Measurements from ENCODE around the gene CREG2.

CREG2 gene

GRCh38 chr2:101387151-101387834 is at the start of gene CREG2:
Gene CREG2, minus strand, starts transcription at chr2:101387503. Its CDS starts 46 bp downstream, at chr2:101387457.
- no peaks in the 10 kb centered on the region for H3K36me3 ChIP-seq (ENCODE audit: insufficient read depth, low read depth, low read length)
- H3K27ac ChIP-seq (ENCODE audit: low read length), result no peak within 1 kb of the TSS
- peak within 1 kb of the TSS; percentile 74 for H3K4me3 ChIP-seq (ENCODE audit: low read length)
- H3K27me3 ChIP-seq (ENCODE audit: insufficient read depth, low read length), result peaks cover 53% of the 10 kb centered on the region
- H3K4me1 ChIP-seq (ENCODE audit: insufficient read depth, low read length), result peaks cover 4% of the 10 kb centered on the region; the same call in 1 of the 2 replicates
- no peaks in the 10 kb centered on the region for H3K9me3 ChIP-seq (ENCODE audit: insufficient read depth, low read depth, low read length)
- no peak within 1 kb of the TSS for H3K9ac ChIP-seq (ENCODE audit: low read depth, low read length)

GRCh38 chr2:101435001-101435862 is 47.9 kb upstream of the CREG2 start:
- no peaks in the 10 kb centered on the region for H3K36me3 ChIP-seq (ENCODE audit: insufficient read depth, low read depth, low read length)
- peak overlapping the region; percentile 28; the same call in 1 of the 2 replicates for H3K4me3 ChIP-seq (ENCODE audit: low read length)
- H3K9ac ChIP-seq (ENCODE audit: low read depth, low read length), result peak overlapping the region; percentile 43; the same call in 1 of the 2 replicates
- peaks cover 9% of the 10 kb centered on the region; the same call in 1 of the 2 replicates for H3K27me3 ChIP-seq (ENCODE audit: insufficient read depth, low read length)
- H3K4me1 ChIP-seq (ENCODE audit: insufficient read depth, low read length), result peaks cover 15% of the 10 kb centered on the region; the same call in 1 of the 2 replicates
- H3K27ac ChIP-seq (ENCODE audit: low read length), result no peak overlapping the region
- H3K9me3 ChIP-seq (ENCODE audit: insufficient read depth, low read depth, low read length), result no peaks in the 10 kb centered on the region

GRCh38 chr2:101433465-101433864 is 46.2 kb upstream of the CREG2 start:
- H3K4me1 ChIP-seq (ENCODE audit: insufficient read depth, low read length), result peaks cover 15% of the 10 kb centered on the region; the same call in 1 of the 2 replicates
- no peak overlapping the region for H3K4me3 ChIP-seq (ENCODE audit: low read length)
- H3K27me3 ChIP-seq (ENCODE audit: insufficient read depth, low read length), result peaks cover 9% of the 10 kb centered on the region; the same call in 1 of the 2 replicates
- no peak overlapping the region for H3K9ac ChIP-seq (ENCODE audit: low read depth, low read length)
- no peaks in the 10 kb centered on the region for H3K36me3 ChIP-seq (ENCODE audit: insufficient read depth, low read depth, low read length)
- H3K9me3 ChIP-seq (ENCODE audit: insufficient read depth, low read depth, low read length), result no peaks in the 10 kb centered on the region
- no peak overlapping the region for H3K27ac ChIP-seq (ENCODE audit: low read length)

GRCh38 chr2:101432411-101433181 is 45.3 kb upstream of the CREG2 start:
- H3K27ac ChIP-seq (ENCODE audit: low read length), result no peak overlapping the region
- no peak overlapping the region for H3K9ac ChIP-seq (ENCODE audit: low read depth, low read length)

GRCh38 chr2:101431486-101431885 is 44.2 kb upstream of the CREG2 start:
- H3K4me1 ChIP-seq (ENCODE audit: insufficient read depth, low read length), result peaks cover 15% of the 10 kb centered on the region; the same call in 1 of the 2 replicates

More at GRCh38 chr2:101432411-101433181, 45.3 kb upstream of the CREG2 start:
- Histone ChIP-seq H3K9me3 (ENCODE audit: insufficient read depth, low read depth, low read length) (no peaks in the 10 kb centered on the region), H3K36me3 (ENCODE audit: insufficient read depth, low read depth, low read length) (no peaks in the 10 kb centered on the region), H3K4me3 (ENCODE audit: low read length) (no peak overlapping the region), H3K27me3 (ENCODE audit: insufficient read depth, low read length) (peaks cover 9% of the 10 kb centered on the region; the same call in 1 of the 2 replicates), H3K4me1 (ENCODE audit: insufficient read depth, low read length) (peaks cover 15% of the 10 kb centered on the region; the same call in 1 of the 2 replicates)

GRCh38 chr2:101430156-101430555 is 42.9 kb upstream of the CREG2 start:
- H3K36me3 ChIP-seq (ENCODE audit: insufficient read depth, low read depth, low read length), result no peaks in the 10 kb centered on the region
- H3K4me3 ChIP-seq (ENCODE audit: low read length), result no peak overlapping the region
- H3K9me3 ChIP-seq (ENCODE audit: insufficient read depth, low read depth, low read length), result no peaks in the 10 kb centered on the region
- H3K4me1 ChIP-seq (ENCODE audit: insufficient read depth, low read length), result peaks cover 9% of the 10 kb centered on the region; the same call in 1 of the 2 replicates
- no peak overlapping the region for H3K9ac ChIP-seq (ENCODE audit: low read depth, low read length)
- no peak overlapping the region for H3K27ac ChIP-seq (ENCODE audit: low read length)
- peaks cover 9% of the 10 kb centered on the region; the same call in 1 of the 2 replicates for H3K27me3 ChIP-seq (ENCODE audit: insufficient read depth, low read length)

More at GRCh38 chr2:101431486-101431885, 44.2 kb upstream of the CREG2 start:
- no peak overlapping the region for H3K27ac ChIP-seq (ENCODE audit: low read length)
- H3K27me3 ChIP-seq (ENCODE audit: insufficient read depth, low read length), result peaks cover 9% of the 10 kb centered on the region; the same call in 1 of the 2 replicates
- no peak overlapping the region for H3K4me3 ChIP-seq (ENCODE audit: low read length)
- no peak overlapping the region for H3K9ac ChIP-seq (ENCODE audit: low read depth, low read length)
- H3K9me3 ChIP-seq (ENCODE audit: insufficient read depth, low read depth, low read length), result no peaks in the 10 kb centered on the region
- H3K36me3 ChIP-seq (ENCODE audit: insufficient read depth, low read depth, low read length), result no peaks in the 10 kb centered on the region

GRCh38 chr2:101429453-101429852 is 42.1 kb upstream of the CREG2 start:
- Histone ChIP-seq H3K9me3 (ENCODE audit: insufficient read depth, low read depth, low read length) (no peaks in the 10 kb centered on the region), H3K4me1 (ENCODE audit: insufficient read depth, low read length) (peaks cover 2% of the 10 kb centered on the region; the same call in 1 of the 2 replicates), H3K9ac (ENCODE audit: low read depth, low read length) (no peak overlapping the region), H3K4me3 (ENCODE audit: low read length) (no peak overlapping the region), H3K36me3 (ENCODE audit: insufficient read depth, low read depth, low read length) (no peaks in the 10 kb centered on the region), H3K27ac (ENCODE audit: low read length) (no peak overlapping the region), H3K27me3 (ENCODE audit: insufficient read depth, low read length) (peaks cover 6% of the 10 kb centered on the region; the same call in 1 of the 2 replicates)

- no peaks in the 10 kb centered on the region for H3K36me3 ChIP-seq (ENCODE audit: insufficient read depth, low read depth, low read length)
- no peaks in the 10 kb centered on the region for H3K9me3 ChIP-seq (ENCODE audit: insufficient read depth, low read depth, low read length)
- no peaks in the 10 kb centered on the region for H3K27me3 ChIP-seq (ENCODE audit: insufficient read depth, low read length)
- no peaks in the 10 kb centered on the region for H3K4me1 ChIP-seq (ENCODE audit: insufficient read depth, low read length)
- H3K9ac ChIP-seq (ENCODE audit: low read depth, low read length), result no peak overlapping the region
- H3K4me3 ChIP-seq (ENCODE audit: low read length), result no peak overlapping the region
- no peak overlapping the region for H3K27ac ChIP-seq (ENCODE audit: low read length)
Observed at GRCh38 chr2:101428422-101429176, 41.3 kb upstream of the CREG2 start.

- Histone ChIP-seq H3K9me3 (ENCODE audit: insufficient read depth, low read depth, low read length) (no peaks in the 10 kb centered on the region), H3K4me3 (ENCODE audit: low read length) (no peak overlapping the region), H3K27ac (ENCODE audit: low read length) (no peak overlapping the region), H3K36me3 (ENCODE audit: insufficient read depth, low read depth, low read length) (no peaks in the 10 kb centered on the region), H3K4me1 (ENCODE audit: insufficient read depth, low read length) (no peaks in the 10 kb centered on the region), H3K27me3 (ENCODE audit: insufficient read depth, low read length) (no peaks in the 10 kb centered on the region), H3K9ac (ENCODE audit: low read depth, low read length) (no peak overlapping the region)
Observed at GRCh38 chr2:101427743-101428142, 40.4 kb upstream of the CREG2 start.

- no peak overlapping the region for H3K4me3 ChIP-seq (ENCODE audit: low read length)
- no peak overlapping the region for H3K9ac ChIP-seq (ENCODE audit: low read depth, low read length)
- H3K27ac ChIP-seq (ENCODE audit: low read length), result no peak overlapping the region
- no peaks in the 10 kb centered on the region for H3K36me3 ChIP-seq (ENCODE audit: insufficient read depth, low read depth, low read length)
- H3K9me3 ChIP-seq (ENCODE audit: insufficient read depth, low read depth, low read length), result no peaks in the 10 kb centered on the region
- H3K27me3 ChIP-seq (ENCODE audit: insufficient read depth, low read length), result no peaks in the 10 kb centered on the region
- no peaks in the 10 kb centered on the region for H3K4me1 ChIP-seq (ENCODE audit: insufficient read depth, low read length)
Observed at GRCh38 chr2:101427240-101427639, 39.9 kb upstream of the CREG2 start.
